ENCODE measurements around the gene CRHBP. TPM values are rescaled to one million over a fixed set of nuclear protein-coding genes. Genes with fewer than 3 reads are reported as not detected.
"Not testable (repeated sequence)": the region's sequence is repeated elsewhere in the genome, so short reads cannot be mapped to it uniquely, and the experiment has no call there.

CRHBP gene
- total RNA-seq, 1 experiment from 2014 or later, result 2.3 TPM

GRCh38 chr5:76980518-76981144, 27.8 kb downstream of the CRHBP start:
- no peak overlapping the region for H3K4me3 ChIP-seq (ENCODE audit: insufficient read depth, low read depth, low read length)
- H3K36me3 ChIP-seq (replicated peaks; ENCODE audit: control insufficient read depth, insufficient read depth, low read length), result no peaks in the 10 kb centered on the region
- no peak for DNase-seq
- no peaks in the 10 kb centered on the region for H3K27me3 ChIP-seq (ENCODE audit: control insufficient read depth, insufficient read depth, low read length)

- H3K4me3 ChIP-seq (ENCODE audit: insufficient read depth, low read depth, low read length), result no peak overlapping the region
- no peaks in the 10 kb centered on the region for H3K36me3 ChIP-seq (replicated peaks; ENCODE audit: control insufficient read depth, insufficient read depth, low read length)
- H3K27me3 ChIP-seq (ENCODE audit: control insufficient read depth, insufficient read depth, low read length), result no peaks in the 10 kb centered on the region
- no peak for DNase-seq
These were observed 29.6 kb downstream of the CRHBP start for GRCh38 chr5:76982450-76982849.

- Histone ChIP-seq H3K27me3 (ENCODE audit: control insufficient read depth, insufficient read depth, low read length) (no peaks in the 10 kb centered on the region), H3K36me3 (replicated peaks; ENCODE audit: control insufficient read depth, insufficient read depth, low read length) (no peaks in the 10 kb centered on the region), H3K4me3 (ENCODE audit: insufficient read depth, low read depth, low read length) (no peak overlapping the region)
- no peak for DNase-seq
These were observed 30.6 kb downstream of the CRHBP start for GRCh38 chr5:76983468-76983867.

- no peaks in the 10 kb centered on the region for H3K27me3 ChIP-seq (ENCODE audit: control insufficient read depth, insufficient read depth, low read length)
- no peak overlapping the region for H3K4me3 ChIP-seq (ENCODE audit: insufficient read depth, low read depth, low read length)
- no peaks in the 10 kb centered on the region for H3K36me3 ChIP-seq (replicated peaks; ENCODE audit: control insufficient read depth, insufficient read depth, low read length)
- no peak for DNase-seq
These were observed 34.1 kb downstream of the CRHBP start for GRCh38 chr5:76986825-76987526.

GRCh38 chr5:76990899-76991459, 38.1 kb downstream of the CRHBP start:
- no peaks in the 10 kb centered on the region for H3K36me3 ChIP-seq (replicated peaks; ENCODE audit: control insufficient read depth, insufficient read depth, low read length)

GRCh38 chr5:76993436-76993835, 40.6 kb downstream of the CRHBP start:
- not testable (repeated sequence) for H3K36me3 ChIP-seq (replicated peaks; ENCODE audit: control insufficient read depth, insufficient read depth, low read length); H3K4me3 ChIP-seq (ENCODE audit: insufficient read depth, low read depth, low read length); H3K27me3 ChIP-seq (ENCODE audit: control insufficient read depth, insufficient read depth, low read length); DNase-seq

More at GRCh38 chr5:76990899-76991459, 38.1 kb downstream of the CRHBP start:
- Histone ChIP-seq H3K4me3 (ENCODE audit: insufficient read depth, low read depth, low read length) (no peak overlapping the region), H3K27me3 (ENCODE audit: control insufficient read depth, insufficient read depth, low read length) (no peaks in the 10 kb centered on the region)
- DNase-seq, result no peak

GRCh38 chr5:76994337-76994736, 41.5 kb downstream of the CRHBP start:
- Histone ChIP-seq H3K4me3 (ENCODE audit: insufficient read depth, low read depth, low read length) (no peak overlapping the region), H3K36me3 (replicated peaks; ENCODE audit: control insufficient read depth, insufficient read depth, low read length) (no peaks in the 10 kb centered on the region), H3K27me3 (ENCODE audit: control insufficient read depth, insufficient read depth, low read length) (no peaks in the 10 kb centered on the region)
- DNase-seq, result no peak

- not testable (repeated sequence) for H3K4me3 ChIP-seq (ENCODE audit: insufficient read depth, low read depth, low read length); DNase-seq; H3K27me3 ChIP-seq (ENCODE audit: control insufficient read depth, insufficient read depth, low read length); H3K36me3 ChIP-seq (replicated peaks; ENCODE audit: control insufficient read depth, insufficient read depth, low read length)
These were observed 45.4 kb downstream of the CRHBP start for GRCh38 chr5:76998251-76998650.

GRCh38 chr5:76999451-76999850, 46.6 kb downstream of the CRHBP start:
- DNase-seq, result no peak
- H3K36me3 ChIP-seq (replicated peaks; ENCODE audit: control insufficient read depth, insufficient read depth, low read length), result no peaks in the 10 kb centered on the region
- no peaks in the 10 kb centered on the region for H3K27me3 ChIP-seq (ENCODE audit: control insufficient read depth, insufficient read depth, low read length)
- no peak overlapping the region for H3K4me3 ChIP-seq (ENCODE audit: insufficient read depth, low read depth, low read length)

GRCh38 chr5:77003246-77003645, 50.4 kb downstream of the CRHBP start:
- H3K27me3 ChIP-seq (ENCODE audit: control insufficient read depth, insufficient read depth, low read length), result no peaks in the 10 kb centered on the region
- DNase-seq, result no peak
- H3K4me3 ChIP-seq (ENCODE audit: insufficient read depth, low read depth, low read length), result no peak overlapping the region
- H3K36me3 ChIP-seq (replicated peaks; ENCODE audit: control insufficient read depth, insufficient read depth, low read length), result no peaks in the 10 kb centered on the region

GRCh38 chr5:77006124-77006523, 53.3 kb downstream of the CRHBP start:
- Histone ChIP-seq H3K36me3 (replicated peaks; ENCODE audit: control insufficient read depth, insufficient read depth, low read length) (no peaks in the 10 kb centered on the region), H3K27me3 (ENCODE audit: control insufficient read depth, insufficient read depth, low read length) (no peaks in the 10 kb centered on the region), H3K4me3 (ENCODE audit: insufficient read depth, low read depth, low read length) (no peak overlapping the region)
- no peak for DNase-seq

- H3K36me3 ChIP-seq (replicated peaks; ENCODE audit: control insufficient read depth, insufficient read depth, low read length), result no peaks in the 10 kb centered on the region
- H3K27me3 ChIP-seq (ENCODE audit: control insufficient read depth, insufficient read depth, low read length), result no peaks in the 10 kb centered on the region
- no peak overlapping the region for H3K4me3 ChIP-seq (ENCODE audit: insufficient read depth, low read depth, low read length)
- DNase-seq, result no peak
These were observed 55.6 kb downstream of the CRHBP start for GRCh38 chr5:77008413-77008812.

- Histone ChIP-seq H3K4me3 (ENCODE audit: insufficient read depth, low read depth, low read length) (no peak overlapping the region), H3K27me3 (ENCODE audit: control insufficient read depth, insufficient read depth, low read length) (no peaks in the 10 kb centered on the region), H3K36me3 (replicated peaks; ENCODE audit: control insufficient read depth, insufficient read depth, low read length) (no peaks in the 10 kb centered on the region)
- DNase-seq, result no peak
These were observed 57.4 kb downstream of the CRHBP start for GRCh38 chr5:77010243-77010642.

- DNase-seq, result no peak
- Histone ChIP-seq H3K36me3 (replicated peaks; ENCODE audit: control insufficient read depth, insufficient read depth, low read length) (no peaks in the 10 kb centered on the region), H3K27me3 (ENCODE audit: control insufficient read depth, insufficient read depth, low read length) (no peaks in the 10 kb centered on the region)
These were observed 58.7 kb downstream of the CRHBP start for GRCh38 chr5:77011498-77011897.

GRCh38 chr5:77012601-77013000, 59.8 kb downstream of the CRHBP start:
- no peak for DNase-seq
- Histone ChIP-seq H3K27me3 (ENCODE audit: control insufficient read depth, insufficient read depth, low read length) (no peaks in the 10 kb centered on the region), H3K4me3 (ENCODE audit: insufficient read depth, low read depth, low read length) (no peak overlapping the region), H3K36me3 (replicated peaks; ENCODE audit: control insufficient read depth, insufficient read depth, low read length) (no peaks in the 10 kb centered on the region)

More at GRCh38 chr5:77011498-77011897, 58.7 kb downstream of the CRHBP start:
- no peak overlapping the region for H3K4me3 ChIP-seq (ENCODE audit: insufficient read depth, low read depth, low read length)
